GM19397 (cell line): Measurements from ENCODE around the gene INO80C.

Experiments used
- ATAC-seq: cut with Tn5 transposase; IDR thresholded peaks from one replicate; pipeline ENCODE4 v1.9.1; 2021; ENCODE audit warnings: mild to moderate bottlenecking, moderate library complexity; ENCODE audit not compliant: unreplicated experiment

INO80C gene

DNA sequence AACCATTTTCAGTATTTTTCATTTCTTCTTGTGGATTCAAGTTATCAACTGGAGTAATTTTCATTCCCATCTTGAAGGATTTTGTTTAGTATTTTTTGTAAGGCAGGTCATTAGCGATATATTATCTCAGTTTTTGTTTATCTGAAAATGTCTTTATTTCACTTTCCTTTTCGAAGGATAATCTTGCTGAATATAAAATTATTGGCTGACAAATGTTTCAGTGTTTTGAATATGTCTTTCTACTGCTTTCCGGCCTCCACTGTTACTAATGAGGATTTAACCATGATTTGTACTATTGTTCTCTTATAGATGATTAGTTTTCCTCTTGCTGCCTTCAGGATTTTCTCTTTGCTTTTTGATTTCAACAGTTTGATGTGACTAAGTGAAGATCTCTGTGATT lies 62.4 kb downstream of the INO80C start:
- ATAC-seq: no peak

GRCh38 chr18:35432565-35433001 lies 65.2 kb downstream of the INO80C start:
- ATAC-seq: no peak

DNA sequence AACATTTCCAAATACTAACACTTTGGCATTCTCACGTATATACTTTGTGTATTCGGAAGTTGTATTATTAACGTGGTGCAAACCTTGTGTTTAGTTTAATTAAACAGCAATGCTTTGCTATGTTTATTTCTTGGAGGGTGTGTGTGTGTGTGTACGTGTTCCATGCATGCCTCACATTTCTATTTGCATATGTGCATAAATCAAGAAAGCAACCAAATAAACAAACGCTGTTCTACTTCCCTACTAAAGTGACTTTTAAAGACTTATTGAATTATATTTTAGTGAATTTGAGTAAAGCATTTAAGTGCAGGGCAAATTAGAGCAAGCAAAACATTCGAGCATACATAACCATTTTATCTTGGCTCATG lies 66.4 kb downstream of the INO80C start:
- ATAC-seq: no peak

GRCh38 chr18:35430721-35431373 lies 66.9 kb downstream of the INO80C start:
- ATAC-seq: no peak

- no peak for ATAC-seq
Measured at GRCh38 chr18:35426786-35427185, 71.0 kb downstream of the INO80C start.

GRCh38 chr18:35424356-35424755 lies 73.4 kb downstream of the INO80C start:
- ATAC-seq: no peak

DNA sequence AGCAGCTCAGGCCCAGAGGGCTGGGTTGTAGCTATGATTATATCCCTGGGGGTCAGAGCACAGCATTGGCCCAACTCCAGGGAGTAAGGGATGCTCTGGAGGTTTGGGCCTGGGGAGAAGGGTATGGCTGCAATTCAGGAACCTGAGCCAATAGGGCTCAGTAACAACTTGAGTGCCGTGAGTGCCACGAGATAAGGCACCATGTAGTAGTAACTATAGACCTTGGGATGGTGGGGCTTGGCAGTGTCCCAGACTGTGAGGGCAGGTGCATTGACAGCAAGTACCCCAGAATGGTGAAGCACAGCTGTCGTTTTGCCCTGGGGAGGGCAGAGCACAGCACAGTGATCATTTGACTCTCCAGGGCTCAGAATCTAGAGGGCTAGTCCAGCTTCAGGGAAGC lies 75.5 kb downstream of the INO80C start:
- no peak for ATAC-seq

- ATAC-seq: no peak
Measured at GRCh38 chr18:35418610-35419009, 79.2 kb downstream of the INO80C start.
